CD1c-positive myeloid dendritic cell (primary cell): ENCODE measurements around the gene OR5K1.

Source experiments
- DNase-seq: peaks from one replicate; pipeline ENCODE4 v3.0.0-alpha.2; 2016; ENCODE audit errors: extremely low spot score

OR5K1 gene

GRCh38 chr3:98514948-98515347, 51.9 kb downstream of the OR5K1 start:
- DNase-seq, result no peak

GRCh38 chr3:98518816-98519215, 55.8 kb downstream of the OR5K1 start:
- DNase-seq, result no peak

- no peak for DNase-seq
Measured at GRCh38 chr3:98519351-98519750, 56.4 kb downstream of the OR5K1 start.

GRCh38 chr3:98521897-98522543, 59.0 kb downstream of the OR5K1 start:
- peak; percentile 56 for DNase-seq
